ENCODE data around the gene ZNF273.
"Not testable (repeated sequence)": the region's sequence is repeated elsewhere in the genome, so short reads cannot be mapped to it uniquely, and the experiment has no call there.

The ZNF273 gene

GRCh38 chr7:64890761-64891362 is 12.2 kb upstream of the ZNF273 start:
- no peak for DNase-seq

GRCh38 chr7:64891363-64892081 is 11.6 kb upstream of the ZNF273 start:
- DNase-seq = not testable (repeated sequence)

GRCh38 chr7:64892116-64892515 is 11.0 kb upstream of the ZNF273 start:
- DNase-seq = no peak

GRCh38 chr7:64892666-64893309 is 10.3 kb upstream of the ZNF273 start:
- DNase-seq = no peak

DNA sequence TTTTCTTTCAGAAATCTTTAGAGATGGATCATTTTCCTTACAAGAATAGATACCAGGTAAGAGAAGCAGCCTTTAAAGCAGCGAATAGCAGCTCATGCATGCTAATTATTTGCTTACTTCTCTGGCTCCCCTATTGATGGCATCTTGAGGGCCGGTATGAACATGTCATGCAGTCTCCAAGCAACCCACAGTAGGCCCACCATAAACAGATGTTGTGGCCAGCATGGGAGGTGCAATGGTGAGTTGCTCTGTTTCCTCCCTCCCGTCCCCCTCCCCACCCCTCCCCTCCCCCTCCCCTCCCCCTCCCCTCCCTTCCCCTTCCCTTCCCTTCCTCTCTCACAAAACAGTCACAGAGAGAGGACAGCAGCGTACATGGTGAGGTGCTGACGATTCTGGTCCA is 9.7 kb upstream of the ZNF273 start:
- DNase-seq = no peak

DNA sequence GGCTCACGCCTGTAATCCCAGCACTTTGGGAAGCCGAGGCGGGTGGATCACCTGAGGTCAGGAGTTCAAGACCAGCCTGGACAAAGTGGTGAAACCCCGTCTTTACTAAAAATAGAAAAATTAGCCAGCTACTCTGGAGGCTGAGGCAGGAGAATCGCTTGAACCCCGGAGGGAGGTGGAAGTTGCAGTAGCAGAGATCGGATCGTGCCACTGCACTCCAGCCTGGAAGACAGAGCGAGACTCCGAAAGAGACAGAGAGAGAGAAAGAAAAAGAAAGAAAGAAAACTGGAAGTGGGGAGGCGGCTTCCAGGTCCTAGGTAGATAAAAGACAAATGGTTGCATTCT is 640 bp upstream of the ZNF273 start:
- not testable (repeated sequence) for DNase-seq

DNA sequence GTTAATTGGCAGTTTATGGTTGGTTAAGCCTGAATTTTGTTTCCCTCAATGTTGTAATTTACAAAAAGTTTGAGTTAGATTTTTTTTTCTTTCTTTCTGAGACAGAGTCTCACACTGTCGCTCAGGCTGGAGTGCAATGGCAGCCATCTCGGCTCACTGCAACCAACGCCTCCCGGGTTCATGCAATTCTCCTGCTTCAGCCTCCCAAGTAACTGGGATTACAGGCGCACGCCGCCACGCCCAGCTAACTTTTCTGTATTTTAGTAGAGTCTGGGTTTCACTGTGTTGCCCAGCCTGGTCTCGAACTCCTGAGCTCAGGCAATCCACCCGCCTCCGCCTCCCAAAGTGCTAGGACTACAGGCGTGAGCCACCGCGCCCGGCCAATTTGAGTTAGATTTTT is 935 bp downstream of the ZNF273 start:
- no peak for DNase-seq

DNA sequence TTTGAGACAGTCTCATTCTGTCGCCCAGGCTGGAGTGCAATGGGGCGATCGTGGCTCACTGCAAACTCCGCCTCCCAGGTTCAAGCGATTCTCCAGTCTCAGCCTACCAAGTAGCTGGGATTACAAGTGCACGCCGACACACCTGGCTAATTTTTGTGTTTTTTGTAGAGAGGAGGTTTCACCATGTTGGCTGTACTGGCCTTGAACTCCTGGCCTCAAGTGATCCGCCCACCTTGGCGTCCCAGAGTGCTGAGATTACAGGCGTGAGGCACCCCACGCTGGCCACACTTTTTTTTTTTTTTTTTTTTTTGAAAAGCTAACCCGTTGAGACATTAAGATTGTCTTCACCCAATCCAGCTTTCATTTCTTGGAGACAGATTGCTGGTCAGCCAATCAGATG is 2.1 kb downstream of the ZNF273 start:
- no peak for DNase-seq

DNA sequence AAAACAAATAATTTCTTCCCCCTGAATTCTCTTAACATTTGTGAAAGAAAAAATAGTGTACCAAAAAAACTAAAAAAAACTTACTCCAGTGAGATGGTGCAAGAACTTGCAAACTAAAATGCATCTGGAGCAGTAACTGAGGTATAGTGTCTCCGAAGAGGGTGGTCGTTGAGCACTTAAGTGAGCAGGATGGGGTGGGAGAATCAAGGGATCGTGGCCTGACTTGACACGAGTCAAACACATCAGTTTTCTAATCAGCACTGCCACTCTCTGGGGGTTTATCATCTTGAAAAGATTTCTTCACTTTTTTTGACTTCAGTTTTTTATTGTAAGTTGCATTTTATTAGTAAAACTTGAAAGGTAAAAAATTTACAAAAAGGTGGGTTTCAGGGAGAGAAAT is 2.5 kb downstream of the ZNF273 start:
- DNase-seq = no peak

DNA sequence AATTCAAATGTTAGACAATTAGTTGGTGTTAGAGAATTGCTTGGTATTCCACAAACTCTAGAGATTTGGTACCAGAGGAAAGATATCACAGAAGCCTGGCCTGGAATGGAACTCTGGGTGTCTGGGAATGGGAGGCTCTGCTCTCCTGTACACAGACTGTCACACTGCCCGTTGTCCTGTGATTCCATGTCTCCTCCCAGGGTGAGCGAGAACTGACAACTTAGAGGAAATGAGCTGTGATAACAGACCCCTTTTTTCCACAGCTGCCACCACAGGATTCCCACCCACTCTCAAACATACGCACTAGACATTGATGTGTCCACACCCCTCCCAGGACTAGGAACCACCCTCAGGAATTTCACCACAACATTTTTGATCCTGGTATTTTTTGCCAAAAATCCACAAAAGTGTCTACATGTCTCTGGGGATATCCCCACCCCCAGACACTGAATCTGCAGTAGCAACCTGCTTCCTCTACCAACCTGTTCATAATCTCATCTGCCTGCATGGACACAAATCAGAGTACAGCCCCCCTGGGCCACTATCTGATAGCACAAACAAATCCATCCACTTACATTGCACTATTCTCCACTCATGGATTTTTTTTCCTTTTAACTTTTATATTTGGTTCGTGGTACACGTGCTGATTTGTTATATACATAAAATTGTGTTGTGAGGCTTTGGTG is 4.7 kb downstream of the ZNF273 start:
- DNase-seq = no peak

DNA sequence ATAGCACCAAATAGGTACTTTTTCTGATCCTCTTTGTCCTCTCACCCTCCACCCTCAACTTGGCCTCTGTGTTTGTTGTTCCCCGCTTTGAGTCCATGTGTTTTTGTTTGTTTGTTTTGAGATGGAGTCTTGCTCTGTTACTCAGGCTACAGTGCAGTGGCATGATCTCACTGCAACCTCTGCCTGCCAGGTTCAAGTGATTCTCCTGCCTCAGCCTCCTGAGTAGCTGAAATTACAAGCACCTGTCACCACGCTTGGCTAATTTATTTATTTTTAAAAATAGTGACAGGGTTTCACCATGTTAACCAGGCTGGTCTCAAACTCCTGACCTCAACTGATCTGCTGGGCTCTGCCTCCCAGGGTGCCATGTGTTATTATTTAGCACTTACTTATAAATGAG is 5.3 kb downstream of the ZNF273 start:
- DNase-seq = no peak

DNA sequence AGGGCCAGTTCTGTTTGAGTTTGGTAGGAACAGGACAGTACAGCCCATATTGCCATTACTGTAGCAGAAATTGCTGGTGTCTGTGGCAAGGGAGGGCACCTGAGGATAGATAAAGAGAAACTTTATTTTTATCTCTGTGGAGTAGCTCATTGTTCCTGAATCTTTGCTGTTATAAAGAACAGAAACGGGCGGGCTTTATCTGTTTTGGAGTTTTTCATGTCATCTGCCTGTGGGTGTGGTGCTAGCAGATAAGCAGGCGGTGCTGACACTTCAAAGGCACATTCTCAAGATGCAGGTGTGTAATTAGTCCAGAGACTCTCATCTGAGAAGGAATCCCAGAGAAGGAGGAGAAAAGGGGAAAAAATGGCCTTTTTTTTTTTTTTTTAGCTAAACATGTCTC is 11.5 kb downstream of the ZNF273 start:
- no peak for DNase-seq

- DNase-seq = not testable (repeated sequence)
Observed at GRCh38 chr7:64915301-64915700, 12.2 kb downstream of the ZNF273 start.

GRCh38 chr7:64928252-64929187 is 25.4 kb downstream of the ZNF273 start:
- not testable (repeated sequence) for DNase-seq

GRCh38 chr7:64934478-64934877 is 31.4 kb downstream of the ZNF273 start:
- DNase-seq = no peak

DNA sequence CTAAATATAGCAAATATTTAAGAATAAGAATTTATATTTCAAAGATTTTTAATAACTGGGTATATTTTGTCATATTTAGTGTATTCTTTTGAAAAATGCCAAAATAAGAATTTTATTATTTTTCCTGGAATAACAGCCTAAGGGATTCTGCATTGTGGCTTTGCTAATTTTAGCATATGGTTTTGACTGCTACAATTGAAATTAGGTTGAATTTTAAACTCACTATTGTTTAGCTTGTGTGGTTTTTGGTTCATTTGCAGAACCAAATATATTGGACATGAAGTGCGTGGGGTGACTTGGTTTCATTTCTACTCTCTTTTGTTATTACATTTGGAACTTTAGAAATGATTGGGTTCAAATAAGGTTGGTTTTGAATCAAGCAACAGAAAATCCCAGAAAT is 35.5 kb downstream of the ZNF273 start:
- no peak for DNase-seq

GRCh38 chr7:64940021-64940420 is 36.9 kb downstream of the ZNF273 start:
- DNase-seq = not testable (repeated sequence)

DNA sequence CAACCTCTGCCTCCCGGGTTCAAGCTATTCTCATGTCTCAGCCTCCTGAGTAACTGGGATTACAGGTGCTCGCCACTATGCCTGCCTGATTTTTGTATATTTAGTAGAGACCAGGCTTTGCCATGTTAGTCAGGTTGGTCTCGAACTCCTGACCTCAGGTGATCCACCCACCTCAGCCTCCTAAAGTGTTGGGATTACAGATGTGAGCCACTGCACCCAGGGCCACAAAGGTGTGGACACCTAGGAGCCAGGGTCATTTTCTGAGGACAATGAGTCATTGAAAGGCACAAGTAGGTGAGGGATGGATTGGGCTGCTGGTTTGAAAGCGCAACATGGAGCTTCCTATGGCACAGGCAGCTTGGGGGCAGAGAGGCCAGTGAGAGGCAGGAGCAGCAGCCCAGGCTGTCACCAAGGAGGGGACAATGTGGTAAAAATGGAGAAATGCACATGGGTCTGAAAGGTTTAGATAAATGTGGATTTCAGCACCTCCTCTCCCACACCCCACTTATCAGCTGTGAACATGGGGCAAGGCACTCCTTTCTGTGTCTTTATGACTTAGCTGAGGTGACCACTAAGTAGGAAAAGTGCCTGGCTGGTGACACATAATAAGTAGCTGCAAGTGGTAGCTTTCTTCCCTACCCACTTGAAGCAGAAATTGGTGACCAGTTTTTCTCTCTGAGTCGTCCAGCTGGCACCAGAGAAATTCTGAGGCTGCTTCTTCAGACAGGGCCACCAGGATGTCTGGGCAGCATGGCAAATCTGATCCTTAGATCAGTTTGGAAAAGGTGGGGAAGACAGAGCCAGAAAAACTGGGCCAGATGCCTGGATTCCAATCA is 41.8 kb downstream of the ZNF273 start:
- DNase-seq = not testable (repeated sequence)

DNA sequence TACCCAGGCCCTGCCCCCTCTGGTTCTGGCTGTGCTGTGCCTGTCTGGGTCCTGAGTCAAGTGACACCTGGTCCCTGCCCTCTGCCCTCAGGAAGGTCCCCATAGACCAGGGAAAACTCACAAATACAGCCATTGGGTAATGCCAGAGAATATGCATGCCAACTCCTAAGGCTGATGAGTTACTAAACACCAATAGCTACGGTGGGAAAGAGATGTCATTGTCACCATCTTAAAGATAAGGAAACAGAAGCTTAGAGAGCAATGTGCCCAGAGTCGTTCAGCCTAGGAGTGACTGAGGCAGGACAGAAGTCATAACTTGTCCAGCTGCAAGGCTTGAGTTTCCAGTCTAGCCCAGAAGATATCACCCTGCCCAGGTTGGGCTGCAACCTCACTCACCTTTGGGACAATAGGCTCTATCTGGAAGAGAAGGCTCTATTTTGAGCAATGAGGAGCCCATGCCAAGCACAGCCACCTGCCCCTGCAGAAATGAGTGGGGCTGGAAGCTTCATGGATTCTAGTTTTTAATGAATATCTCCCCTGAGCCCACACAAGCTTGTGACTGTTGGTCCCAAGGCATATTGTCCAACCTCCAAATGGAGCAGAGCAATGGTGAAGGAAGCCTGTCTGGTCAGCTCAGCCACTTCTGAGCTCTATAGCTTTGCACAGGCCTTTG is 42.6 kb downstream of the ZNF273 start:
- no peak for DNase-seq

- DNase-seq = no peak
Observed at GRCh38 chr7:64946772-64947171, 43.7 kb downstream of the ZNF273 start.

All from central memory CD4-positive, alpha-beta T cell (primary cell).